Pulmonary artery endothelial cell (primary cell): Measurements from ENCODE around the gene IFFO2. TPM values are rescaled to one million over a fixed set of nuclear protein-coding genes. Genes with fewer than 3 reads are reported as not detected.
A peak's percentile ranks its signal among the peaks of the same experiment; 100 is the strongest.

Experiments
- DNase-seq: peaks from one replicate; pipeline ENCODE4 v3.0.0-alpha.2; 2011; ENCODE audit warnings: low read depth, low spot score
- total RNA-seq: library from RNA; depleted of rRNA; stranded (reverse); fragments of >200 nt; gene quantifications from 2 replicates; pipeline ENCODE4 v1.2.3, GENCODE V29; 2014

IFFO2 gene
- total RNA-seq, 1 donor from 2014 or later = 23.7 TPM

DNA sequence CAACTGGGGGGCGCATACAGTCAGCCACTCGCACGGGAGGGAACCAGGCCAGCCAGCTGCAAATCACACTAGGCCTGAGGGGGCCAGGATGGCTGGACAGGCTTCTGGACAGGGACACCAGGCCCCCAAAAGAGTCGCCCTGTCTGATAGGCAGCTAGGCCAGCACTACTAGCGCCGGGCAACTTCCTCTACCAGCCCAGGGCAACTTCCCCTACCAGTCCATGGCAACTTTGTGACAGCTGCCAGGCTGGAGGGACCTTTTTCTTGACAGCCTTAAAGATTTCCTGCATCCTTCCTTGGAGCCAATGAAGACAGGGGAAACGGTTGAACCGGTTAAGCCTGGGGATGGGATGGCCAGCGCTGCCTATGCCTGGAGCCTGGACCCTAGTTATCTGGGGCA, 5.1 kb downstream of the IFFO2 start:
- DNase-seq = no peak

DNA sequence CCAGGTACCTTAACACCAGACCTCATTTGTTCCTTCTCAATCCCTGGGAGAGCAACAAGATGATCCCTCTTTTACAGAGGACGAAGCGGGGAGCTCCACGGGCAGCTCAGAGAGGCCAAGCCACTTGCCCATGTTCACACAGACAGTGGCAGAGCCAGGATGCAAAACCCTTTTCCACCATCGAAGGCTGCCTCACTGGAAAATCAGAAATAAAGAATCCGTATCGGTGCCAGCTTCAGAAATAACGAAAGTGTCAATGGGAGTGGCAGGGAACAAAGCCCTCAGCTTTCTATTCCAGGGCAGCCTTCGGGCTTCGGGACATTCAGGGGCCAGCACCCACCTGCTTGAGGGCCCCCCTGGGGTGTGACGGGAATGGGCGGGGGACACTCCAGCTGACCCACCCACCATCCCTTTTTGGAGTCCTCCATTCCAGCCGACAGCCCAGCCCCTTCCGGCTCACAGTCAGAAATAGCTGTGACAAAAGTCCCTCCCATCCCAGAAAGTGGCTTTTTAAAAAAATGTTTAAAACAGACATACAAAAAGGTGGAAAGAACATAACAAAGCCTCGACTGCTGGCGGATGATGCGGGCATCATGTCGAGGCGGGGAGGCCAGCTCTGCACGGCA, 6.0 kb downstream of the IFFO2 start:
- no peak for DNase-seq

DNA sequence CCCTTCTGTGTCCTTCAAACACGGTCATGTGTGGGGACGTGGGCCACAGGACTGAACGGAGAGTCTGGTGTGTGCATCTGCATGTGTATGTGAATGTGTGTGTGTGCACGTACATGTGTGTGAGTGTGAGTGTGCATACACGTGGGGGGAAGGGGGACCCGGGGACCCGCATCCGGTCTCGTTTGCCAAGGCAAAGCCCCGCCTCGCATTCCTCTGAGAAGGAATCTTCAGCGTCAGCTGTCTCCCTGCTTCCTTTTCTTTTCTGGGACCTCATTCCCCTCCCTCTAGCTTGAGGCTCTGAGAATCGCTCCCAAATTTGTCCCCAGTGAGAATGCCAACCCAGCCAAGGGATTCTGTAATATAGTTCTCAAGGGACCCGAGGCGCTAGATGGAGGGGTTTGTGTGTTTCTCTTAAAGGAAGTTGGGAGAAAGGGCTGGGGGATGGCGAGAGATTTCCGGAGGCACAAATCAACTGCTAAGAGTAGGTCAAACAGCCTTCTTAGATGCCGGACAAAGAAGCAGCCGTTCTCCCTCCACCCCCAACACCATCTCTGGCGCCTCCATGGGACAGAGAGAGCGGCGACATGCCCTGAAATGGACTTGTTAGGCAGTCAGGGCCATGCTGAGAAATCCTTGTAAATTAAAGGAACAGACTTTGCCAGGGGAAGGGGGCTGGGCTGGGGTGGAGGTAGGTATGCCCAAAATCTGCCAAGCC, 6.6 kb downstream of the IFFO2 start:
- DNase-seq = no peak

DNA sequence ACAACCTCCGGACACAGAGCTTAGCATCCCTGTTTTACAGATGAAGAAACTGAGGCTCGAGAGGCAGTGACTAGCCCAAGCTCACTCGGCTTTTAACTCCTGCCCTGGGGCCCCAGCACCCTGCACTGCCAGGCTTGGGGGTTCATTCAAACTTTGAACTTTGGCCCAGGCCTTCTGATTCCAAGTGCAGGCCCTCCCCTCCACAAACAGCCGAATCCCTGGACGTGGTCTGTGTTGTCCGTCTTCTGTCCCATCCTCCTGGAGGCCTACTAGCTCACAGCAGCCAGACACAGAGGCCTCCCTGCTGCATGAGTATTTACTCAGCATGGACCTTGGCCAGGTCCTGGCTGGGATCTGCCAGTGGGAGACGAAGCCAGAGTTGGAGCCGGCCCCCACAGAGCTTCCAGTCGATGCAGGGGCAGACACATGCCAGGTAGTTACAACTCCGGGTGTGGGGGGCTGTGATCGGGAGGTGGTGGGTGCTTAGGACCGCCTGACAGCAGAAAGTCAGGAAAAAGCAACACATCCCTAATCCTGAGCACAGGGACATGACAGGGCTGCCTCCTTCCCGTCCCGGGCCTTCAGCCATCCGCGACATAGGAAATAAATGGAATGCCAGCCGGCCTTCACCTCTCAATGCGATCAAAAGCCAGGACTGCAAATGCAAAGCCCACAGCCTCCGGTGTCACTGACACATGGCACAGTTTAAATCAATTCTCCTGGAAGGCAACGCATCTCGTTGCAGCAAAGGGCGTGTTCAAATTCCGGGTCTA, 7.4 kb downstream of the IFFO2 start:
- no peak for DNase-seq

DNA sequence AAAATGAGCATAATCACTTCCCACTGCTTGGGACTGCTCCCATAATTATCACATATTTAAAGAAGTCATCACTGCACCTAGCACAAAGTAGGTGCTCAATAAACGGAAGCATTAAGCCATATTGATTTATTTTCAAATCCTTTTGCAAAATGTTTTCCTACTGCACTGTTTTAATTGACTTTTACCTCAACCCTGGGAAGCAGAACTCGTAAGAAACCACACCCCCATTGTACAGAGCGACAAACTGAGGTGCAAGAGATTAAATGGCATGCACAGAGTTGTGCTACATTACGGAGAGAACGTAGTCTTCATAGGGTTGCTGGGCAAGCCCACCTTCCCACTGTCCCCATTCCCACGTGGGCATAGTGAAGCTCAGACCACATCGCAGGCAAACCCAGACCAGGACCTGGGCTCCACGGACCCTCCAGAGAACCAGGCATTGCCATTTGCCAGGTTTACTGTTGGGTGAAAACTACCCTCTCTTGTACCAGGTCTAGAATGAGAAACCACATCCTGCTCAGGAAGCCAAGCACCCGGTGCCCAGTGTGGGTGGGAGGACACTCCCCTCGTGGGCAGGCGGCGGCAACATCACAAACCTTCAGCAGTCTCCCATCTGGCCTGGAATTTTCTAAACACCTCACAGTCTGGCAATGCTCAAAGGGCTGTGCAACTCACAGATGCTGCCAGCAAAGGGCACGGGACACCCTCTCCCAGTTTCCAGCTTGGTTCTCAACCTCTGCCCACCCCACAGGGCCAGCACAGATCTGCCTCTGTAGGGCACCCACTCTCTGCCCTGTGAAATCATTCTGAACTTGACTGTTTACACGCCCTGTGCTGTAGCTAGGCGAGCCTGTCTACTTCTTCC, 8.2 kb downstream of the IFFO2 start:
- no peak for DNase-seq

DNA sequence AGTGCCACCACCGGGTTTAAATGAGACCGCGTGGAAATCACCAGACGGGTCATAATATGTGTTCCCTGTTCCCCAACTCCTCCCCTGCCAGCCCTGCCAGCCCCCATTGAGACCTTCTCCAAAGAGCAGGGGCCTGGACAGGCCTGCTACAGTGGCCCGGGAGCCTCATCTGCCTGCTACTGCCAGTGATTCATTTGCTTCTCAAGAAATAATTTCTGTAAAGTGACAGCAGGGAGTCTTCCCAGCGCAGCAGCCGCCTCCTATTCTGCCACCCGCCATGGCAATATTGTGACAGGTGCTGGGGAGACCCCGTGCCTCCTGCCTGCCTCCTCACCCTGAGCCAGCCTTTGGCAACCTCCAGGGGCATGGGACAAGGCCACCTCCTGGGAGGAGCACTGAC, 8.9 kb downstream of the IFFO2 start:
- no peak for DNase-seq

DNA sequence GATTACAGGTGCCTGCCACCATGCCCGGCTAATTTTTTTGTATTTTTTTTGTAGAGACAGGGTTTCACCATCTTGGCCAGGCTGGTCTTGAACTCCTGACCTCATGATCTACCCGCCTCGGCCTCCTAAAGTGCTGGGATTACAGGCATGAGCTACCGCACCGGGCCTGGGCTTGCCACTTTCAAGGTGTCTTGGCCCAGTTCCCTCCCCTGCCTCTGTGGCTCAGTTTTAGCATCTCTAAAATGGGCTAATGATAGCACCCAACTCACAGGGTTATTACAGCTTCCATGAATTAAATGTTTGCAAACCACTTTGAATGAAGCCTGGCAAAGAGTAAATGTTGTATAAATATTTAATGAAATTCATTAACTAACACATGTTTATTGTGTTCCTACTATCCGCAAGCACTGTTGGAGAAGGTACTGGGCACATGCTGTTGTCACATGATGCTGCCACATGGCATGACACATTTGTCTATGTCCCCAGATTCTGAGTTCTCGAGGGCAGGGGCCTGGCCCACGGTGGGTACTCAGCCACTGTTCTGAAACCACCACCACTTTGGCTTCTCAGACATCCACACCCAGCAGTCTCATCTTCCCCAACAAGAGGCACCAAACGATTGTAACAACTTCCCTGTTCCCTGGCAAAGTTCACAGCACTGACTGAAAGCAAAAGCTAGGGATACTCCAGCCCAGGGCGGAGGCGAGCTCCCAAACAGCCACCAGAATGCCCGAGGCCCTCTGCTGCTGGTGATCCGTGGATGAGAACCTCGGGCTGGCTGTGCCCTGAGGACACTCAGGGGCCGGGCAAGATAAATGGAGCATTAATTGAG, 9.7 kb downstream of the IFFO2 start:
- no peak for DNase-seq

DNA sequence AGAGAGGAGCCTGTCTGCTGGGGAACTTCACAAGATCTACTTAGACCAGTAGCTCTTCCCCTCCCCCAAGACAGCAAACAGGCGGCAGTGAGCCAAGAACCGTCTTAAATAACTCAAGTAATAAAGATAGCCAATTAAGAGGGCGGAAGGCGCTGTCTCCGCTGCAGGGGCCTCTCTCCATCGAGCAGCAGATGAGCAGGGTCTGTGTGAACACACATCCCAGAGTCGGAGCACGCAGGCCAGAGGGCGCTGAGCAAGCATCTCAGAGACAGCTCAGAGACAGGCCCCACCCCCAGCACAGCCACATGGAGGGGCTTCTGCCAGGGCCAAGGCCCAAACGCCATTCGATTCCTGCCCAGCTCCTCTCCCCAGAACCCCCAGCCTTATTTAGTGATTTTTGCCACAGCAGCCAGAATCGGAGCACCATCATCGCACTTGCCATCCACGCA, 11.1 kb downstream of the IFFO2 start:
- DNase-seq = no peak

DNA sequence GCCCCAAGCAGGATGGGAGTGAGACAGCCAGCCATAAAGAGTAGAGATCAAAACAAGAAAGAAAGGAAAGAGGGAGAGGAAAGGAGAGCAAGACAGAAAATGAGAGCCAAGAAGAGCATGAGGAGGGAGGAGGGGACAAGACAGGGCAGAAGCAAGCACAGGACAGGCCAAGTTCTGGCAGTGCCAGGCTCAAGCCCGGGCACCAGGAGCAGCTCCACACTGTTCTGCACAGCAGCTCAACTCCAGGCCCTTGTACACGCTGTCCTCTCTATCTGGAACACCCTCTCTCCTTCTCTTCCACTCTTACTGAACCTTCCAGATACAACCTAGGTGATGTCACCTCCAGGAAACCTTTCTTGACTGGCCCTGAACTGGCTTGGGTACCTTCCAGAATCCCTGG, 11.7 kb downstream of the IFFO2 start:
- no peak for DNase-seq

DNA sequence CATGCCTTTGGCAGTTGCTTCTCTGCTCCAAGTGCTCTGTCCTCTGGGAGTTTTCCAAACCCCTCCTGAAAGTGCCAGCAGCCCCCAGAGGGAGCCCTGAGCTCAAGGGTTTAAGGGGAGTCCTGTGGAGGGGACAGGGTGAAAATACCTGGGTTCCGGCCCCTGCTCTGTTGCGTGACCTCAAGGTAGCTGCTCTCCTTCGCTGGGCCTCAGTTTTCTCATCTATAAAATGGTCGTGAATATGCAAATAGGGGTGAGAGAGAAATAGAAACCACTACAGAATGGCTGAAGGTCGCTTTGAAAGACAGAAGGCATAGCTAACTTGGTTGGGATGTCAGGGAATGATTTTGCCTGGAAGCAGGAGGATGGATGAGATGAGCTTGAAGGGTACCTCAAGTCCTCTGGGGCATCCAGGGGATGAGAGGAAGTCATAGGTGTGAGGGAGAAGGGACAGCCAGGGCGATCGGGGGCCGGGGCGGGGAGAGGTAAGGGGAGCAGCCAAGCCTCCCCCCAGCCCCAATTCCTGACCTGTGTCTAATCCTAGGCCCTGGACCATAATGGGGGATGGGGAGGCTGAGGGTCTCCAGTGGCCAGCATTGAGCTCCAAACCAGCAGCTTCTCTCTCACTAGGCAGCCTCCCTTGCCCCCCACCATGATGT, 12.4 kb downstream of the IFFO2 start:
- DNase-seq = no peak

DNA sequence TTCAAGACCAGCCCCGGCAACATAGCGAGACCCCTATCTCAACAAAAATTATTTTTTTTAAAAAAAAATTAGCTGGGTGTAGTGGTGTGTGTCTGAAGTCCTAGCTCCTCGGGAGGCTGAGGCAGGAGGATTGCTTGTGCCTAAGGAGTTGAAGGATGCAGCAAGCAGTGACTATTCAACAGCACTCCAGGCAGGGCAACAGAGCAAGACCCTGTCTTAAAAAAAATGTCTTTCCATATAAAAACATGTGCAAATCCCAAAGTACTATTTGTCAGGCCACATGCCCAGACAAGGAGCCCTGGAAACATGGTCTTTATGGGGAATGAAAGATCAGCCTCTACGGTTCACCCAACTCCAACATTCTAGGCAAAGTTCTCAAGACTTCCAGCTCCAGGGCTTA, 13.3 kb downstream of the IFFO2 start:
- no peak for DNase-seq

DNA sequence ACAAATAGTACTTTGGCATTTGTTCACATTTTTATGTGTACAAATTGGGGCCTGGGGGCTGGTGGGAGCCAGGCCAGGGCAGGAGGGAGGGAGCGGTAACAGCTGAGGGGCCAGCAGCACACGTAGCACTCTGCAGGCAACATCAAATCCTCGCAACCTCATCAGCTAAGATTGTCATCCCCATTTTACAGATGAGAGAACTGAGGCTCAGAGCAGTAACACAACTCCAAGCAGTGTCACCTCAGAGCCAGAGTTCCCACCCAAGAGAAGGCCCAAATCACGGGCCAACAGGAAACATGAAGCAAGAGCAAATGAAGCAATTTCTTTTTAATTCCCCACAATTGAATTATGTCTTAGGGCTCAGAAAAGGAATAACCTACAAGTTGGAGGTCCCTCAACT, 14.1 kb downstream of the IFFO2 start:
- no peak for DNase-seq

DNA sequence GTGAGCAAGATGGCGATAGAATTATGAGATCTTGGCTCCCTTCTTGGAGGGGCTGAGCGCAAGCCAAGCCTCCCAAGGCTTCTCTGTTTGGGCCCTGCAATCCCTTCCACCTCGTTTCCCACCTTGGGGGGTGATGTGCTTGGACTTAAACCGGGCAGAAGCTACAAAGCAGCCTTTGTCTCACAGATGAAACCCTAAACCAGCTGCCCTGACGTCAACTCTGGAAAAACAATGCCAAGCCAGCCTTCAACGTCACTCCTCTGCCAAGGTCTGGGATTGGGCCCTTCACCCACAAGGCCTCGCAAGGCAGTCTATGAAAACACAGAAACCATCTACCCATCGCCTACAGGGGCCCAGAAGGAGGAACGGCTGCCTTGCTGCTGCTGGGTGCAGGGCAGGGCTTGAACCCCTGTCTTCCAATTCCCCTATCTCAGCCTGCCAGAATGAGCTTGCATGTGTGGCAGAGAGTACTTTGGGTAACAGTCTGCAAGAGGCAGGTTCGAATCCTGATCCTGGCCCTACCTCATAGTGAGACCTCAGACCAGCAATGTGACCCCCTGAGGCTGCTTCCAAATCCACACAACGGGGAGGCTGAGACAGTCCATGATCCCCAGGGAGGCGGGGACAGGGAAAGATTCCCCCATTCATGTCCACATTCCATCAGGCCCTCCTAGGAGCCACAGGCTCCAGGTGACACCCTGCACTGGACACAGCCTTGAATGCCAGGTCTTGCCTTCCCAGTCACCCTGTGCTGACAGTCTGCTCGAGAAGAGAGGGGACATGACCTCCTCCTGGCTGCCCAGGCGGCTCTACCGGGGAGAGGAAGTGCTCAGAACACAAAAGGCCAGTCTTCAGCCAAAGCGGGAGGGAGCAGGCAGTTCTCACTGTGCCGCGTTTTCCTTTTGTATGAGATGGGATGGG, 15.0 kb downstream of the IFFO2 start:
- DNase-seq = peak; percentile 43

DNA sequence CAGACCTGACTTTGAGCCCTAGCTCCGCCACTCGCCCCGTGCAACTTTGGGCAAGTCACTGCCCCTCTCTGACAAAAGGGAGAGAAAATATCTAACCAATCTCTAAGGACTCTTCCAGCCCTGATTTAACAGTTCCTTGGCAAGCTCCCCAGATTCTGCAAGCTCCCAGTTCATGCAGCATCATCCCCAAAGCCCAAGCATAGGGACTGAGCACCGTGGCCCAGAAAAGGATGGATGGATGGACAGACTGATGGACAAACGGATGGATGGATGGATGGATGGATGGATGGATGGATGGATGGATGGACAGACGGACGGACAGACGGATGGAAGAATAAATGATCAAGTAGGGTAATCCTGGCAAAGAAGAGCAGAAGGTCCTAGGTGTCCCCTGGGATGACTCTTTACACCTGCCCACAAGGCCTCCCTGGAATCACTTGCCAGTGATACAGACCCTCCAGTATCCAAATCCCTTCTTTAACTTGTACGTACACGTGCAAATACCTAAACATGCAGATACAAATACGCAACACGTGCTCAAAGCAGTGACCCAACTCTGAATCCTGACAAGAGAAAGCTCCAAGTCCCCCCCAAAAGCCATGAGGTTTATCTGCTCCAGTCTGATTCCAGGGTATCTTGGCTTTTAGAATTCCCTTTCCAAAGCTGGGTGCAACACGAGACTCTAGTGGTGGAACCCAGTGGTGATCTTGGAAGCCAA, 16.0 kb downstream of the IFFO2 start:
- no peak for DNase-seq

DNA sequence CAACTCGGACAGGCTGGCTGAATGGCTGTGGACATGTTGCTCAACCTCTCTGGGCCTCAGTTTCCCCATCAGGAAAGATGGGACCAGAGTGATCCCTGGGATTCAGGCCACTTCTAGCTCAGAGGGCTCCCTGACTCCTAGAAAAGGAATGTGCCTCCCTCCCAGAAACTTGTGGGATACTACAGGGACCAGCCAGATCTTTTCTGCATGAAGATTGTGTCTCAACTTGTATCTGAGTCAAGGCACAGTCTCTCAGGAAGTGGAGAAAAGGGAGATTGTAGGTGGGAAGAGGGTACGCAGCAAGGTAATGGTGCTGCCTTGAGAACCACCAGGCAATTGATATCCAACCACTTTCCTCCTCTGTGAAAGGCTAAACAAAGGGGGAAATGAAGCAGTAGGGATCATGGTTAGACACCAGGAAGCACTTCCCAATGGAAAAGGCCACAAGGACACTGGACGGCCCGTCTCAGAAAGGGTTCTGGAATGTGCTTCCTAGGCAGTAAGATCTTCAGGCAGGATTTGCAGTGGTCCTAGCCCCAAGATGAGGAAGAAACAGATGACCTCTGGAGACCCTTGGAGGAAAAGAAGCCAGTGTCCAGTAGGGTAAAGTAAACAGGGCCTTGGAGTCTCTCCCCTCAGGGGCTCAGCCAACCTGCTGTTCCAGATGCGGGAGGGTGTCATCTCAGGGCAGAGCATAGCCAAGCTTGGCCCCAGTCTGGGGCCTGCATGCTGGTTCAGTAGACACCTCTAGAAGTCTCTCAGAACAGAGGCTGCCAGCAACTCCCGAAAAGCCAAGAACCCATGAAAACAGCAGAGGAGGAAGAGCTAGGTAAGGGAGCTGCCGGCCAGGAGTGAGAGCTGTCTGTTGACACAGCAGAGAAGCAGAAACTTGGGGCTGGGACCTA, 16.8 kb downstream of the IFFO2 start:
- no peak for DNase-seq

DNA sequence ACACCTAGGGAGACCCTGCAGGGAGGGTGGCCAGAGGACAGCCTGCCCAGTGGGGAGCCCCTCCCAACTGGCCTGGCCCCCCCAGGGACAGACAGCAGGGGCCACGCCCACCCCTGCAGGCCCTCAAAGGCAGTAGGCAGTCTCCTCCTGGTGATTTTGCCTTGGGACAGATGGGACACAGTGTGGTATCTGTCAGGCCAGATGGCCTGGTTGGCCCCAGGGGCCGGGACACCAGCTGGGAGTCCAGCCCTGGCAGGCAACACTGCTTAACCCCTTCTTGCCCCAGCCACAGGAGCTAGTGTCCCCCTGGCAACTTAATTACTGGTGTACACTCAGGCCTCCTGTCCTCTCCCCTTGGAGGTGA, 17.8 kb downstream of the IFFO2 start:
- DNase-seq = no peak

DNA sequence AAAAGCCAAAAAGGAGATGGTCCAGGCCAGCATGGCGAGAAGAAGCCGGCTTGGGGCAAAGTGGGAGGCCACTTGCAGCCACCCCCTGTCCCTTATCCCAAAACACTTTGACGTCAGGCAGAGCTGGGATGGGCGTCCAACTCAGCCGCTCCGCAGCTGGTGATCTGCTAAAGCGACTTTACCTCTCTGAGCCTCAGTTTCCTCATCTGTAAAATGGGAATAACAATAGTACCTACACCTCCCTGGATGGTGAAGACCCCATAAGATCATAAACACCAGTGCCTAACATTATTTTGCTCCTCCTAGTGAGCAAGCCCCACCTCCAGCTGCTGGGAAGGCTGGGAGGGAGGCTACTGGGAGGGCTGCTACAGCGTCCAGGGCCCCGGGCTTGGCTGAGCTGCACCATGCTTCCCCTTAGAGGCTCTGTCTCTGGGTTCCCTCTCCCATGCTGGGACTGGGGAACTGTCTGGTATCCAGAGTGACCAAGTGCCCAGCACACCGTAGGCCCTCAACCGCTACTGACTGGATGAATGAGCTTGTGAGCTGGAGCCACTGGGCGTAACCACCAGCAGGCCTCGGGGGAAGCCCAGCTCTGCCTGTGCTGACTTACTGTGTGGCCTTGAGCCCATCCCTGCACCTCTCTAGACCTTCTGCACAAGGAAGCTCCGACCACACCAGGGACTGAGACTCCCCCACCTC, 18.3 kb downstream of the IFFO2 start:
- no peak for DNase-seq
